H1 (cell line): ENCODE results near the gene TM9SF1. TPM values are rescaled to one million over a fixed set of nuclear protein-coding genes. Genes with fewer than 3 reads are reported as not detected.

Source experiments
- CTCF ChIA-PET: fragments of 300-600 bp; sonication (Branson Sonifier 250); formaldehyde crosslinking; loops from one replicate; lab custom pipeline; 2021; ENCODE audit not compliant: partially characterized antibody; lab: Charles Lee
- POLR2A ChIA-PET: fragments of 300-600 bp; sonication (Branson Sonifier 250); formaldehyde crosslinking; loops from one replicate; lab custom pipeline; 2021; ENCODE audit warnings: inconsistent platforms; ENCODE audit not compliant: partially characterized antibody; lab: Charles Lee
- DNase-seq, 2 experiments: peaks; one replicate each; pipeline versions ENCODE4 v3.0.0 to v3.0.0-alpha.2; 2010 to 2022; ENCODE audit warnings: low spot score in 2 of 2, low read depth in 1 of 2, mixed read lengths in 1 of 2
- FAIRE-seq: peaks from 2 replicates; lab custom pipeline; 2011; peaks lifted over from hg19 to GRCh38; lab: Jason Lieb, UNC
- H2AFZ ChIP-seq: 2 replicates; pipeline ENCODE4 v1.8.1; 2012; ENCODE audit warnings: low read length, inconsistent platforms
- H2AK5ac ChIP-seq: 2 replicates; pipeline ENCODE4 v1.6.1; 2013; ENCODE audit warnings: low read depth, low read length
- H2BK120ac ChIP-seq: replicated peaks from 2 replicates; pipeline ENCODE3; 2013; ENCODE audit warnings: low read depth, low read length, inconsistent platforms
- H2BK12ac ChIP-seq: 2 replicates; pipeline ENCODE4 v1.6.1; 2013; ENCODE audit warnings: low read depth, low read length
- H2BK15ac ChIP-seq: 2 replicates; pipeline ENCODE4 v1.6.1; 2013; ENCODE audit warnings: low read length
- H2BK20ac ChIP-seq: 2 replicates; pipeline ENCODE4 v1.6.1; 2013; ENCODE audit warnings: low read length
- H2BK5ac ChIP-seq: 2 replicates; pipeline ENCODE4 v1.6.1; 2013; ENCODE audit warnings: low read depth, low read length
- H3K14ac ChIP-seq: 2 replicates; pipeline ENCODE4 v1.6.1; 2013; ENCODE audit warnings: inconsistent platforms; ENCODE audit not compliant: insufficient read length
- H3K18ac ChIP-seq: 2 replicates; pipeline ENCODE4 v1.6.1; 2013; ENCODE audit warnings: low read length; ENCODE audit errors: extremely low read depth
- H3K23ac ChIP-seq: 2 replicates; pipeline ENCODE4 v1.6.1; 2013; ENCODE audit warnings: inconsistent platforms; ENCODE audit not compliant: insufficient read length
- H3K23me2 ChIP-seq: 2 replicates; pipeline ENCODE4 v1.6.1; 2013; ENCODE audit warnings: low read depth, low read length
- H3K27ac ChIP-seq: 2 replicates; pipeline ENCODE4 v1.6.1; 2011; ENCODE audit warnings: low read depth, low read length, inconsistent platforms
- H3K27me3 ChIP-seq, 4 experiments: replicated peaks in 1 of 4; 1 replicate in 1 of 4; 2 replicates in 3 of 4; pipeline versions ENCODE4 v1.6.1 to v1.8.1; 2011 to 2013; ENCODE audit warnings: low read length in 3 of 4, mild to moderate bottlenecking in 3 of 4, inconsistent platforms in 2 of 4, mixed read lengths in 2 of 4, moderate library complexity in 1 of 4; ENCODE audit not compliant: control insufficient read depth in 3 of 4, insufficient read depth in 3 of 4; ENCODE audit errors: extremely low read depth in 1 of 4
- H3K36me3 ChIP-seq, 4 experiments: 2 replicates each; pipeline versions ENCODE4 v1.6.1 to v1.8.1; 2011 to 2013; ENCODE audit warnings: mild to moderate bottlenecking in 4 of 4, low read length in 3 of 4, moderate library complexity in 2 of 4, control low read depth in 1 of 4, inconsistent platforms in 1 of 4; ENCODE audit not compliant: insufficient read depth in 4 of 4, control insufficient read depth in 2 of 4
- H3K4ac ChIP-seq: replicated peaks from 2 replicates; pipeline ENCODE3; 2013; ENCODE audit warnings: low read length, low read depth, mixed read lengths, inconsistent platforms; ENCODE audit not compliant: insufficient read length
- H3K4me1 ChIP-seq, 4 experiments: replicated peaks in 1 of 4; 1 replicate in 1 of 4; 2 replicates in 3 of 4; pipeline versions ENCODE4 v1.6.1 to v1.8.1; 2011 to 2013; ENCODE audit warnings: low read length in 3 of 4, inconsistent platforms in 2 of 4, mixed read lengths in 1 of 4; ENCODE audit not compliant: insufficient read depth in 4 of 4, control insufficient read depth in 3 of 4
- H3K4me2 ChIP-seq, 2 experiments: 2 replicates each; pipeline versions ENCODE4 v1.6.1 to v1.8.1; 2011 to 2013; ENCODE audit warnings: low read depth in 2 of 2, low read length in 2 of 2, control low read depth in 1 of 2, inconsistent platforms in 1 of 2, mild to moderate bottlenecking in 1 of 2; ENCODE audit not compliant: insufficient read depth in 1 of 2
- H3K4me3 ChIP-seq, 4 experiments: fragments of 200-600, 300-600 bp in 1 of 4; sonication (generic), shearing (Covaris generic), sonication (Bioruptor Twin) in 1 of 4; 2 replicates each; pipeline versions ENCODE4 v1.5.1 to v1.8.1; 2011 to 2016; ENCODE audit warnings: low read length in 4 of 4, low read depth in 3 of 4, control low read depth in 2 of 4, inconsistent platforms in 2 of 4, mild to moderate bottlenecking in 2 of 4, mixed read lengths in 1 of 4, moderate library complexity in 1 of 4; ENCODE audit not compliant: insufficient read depth in 2 of 4; ENCODE audit errors: extremely low read depth in 1 of 4
- H3K56ac ChIP-seq: replicated peaks from 2 replicates; pipeline ENCODE3; 2013; ENCODE audit warnings: low read depth, mild to moderate bottlenecking, mixed read lengths, low read length, inconsistent platforms; ENCODE audit not compliant: insufficient read length
- H3K79me1 ChIP-seq: 2 replicates; pipeline ENCODE4 v1.6.1; 2013; ENCODE audit warnings: low read depth, low read length, control low read depth
- H3K79me2 ChIP-seq, 2 experiments: 2 replicates each; pipeline versions ENCODE4 v1.6.1 to v1.8.1; 2012 to 2013; ENCODE audit warnings: low read length in 2 of 2, mild to moderate bottlenecking in 2 of 2, inconsistent platforms in 1 of 2; ENCODE audit not compliant: insufficient read depth in 2 of 2, control insufficient read depth in 1 of 2
- H3K9ac ChIP-seq, 4 experiments: replicated peaks in 1 of 4; 1 replicate in 1 of 4; 2 replicates in 3 of 4; pipeline versions ENCODE4 v1.6.1 to v1.8.1; 2011 to 2013; ENCODE audit warnings: low read depth in 3 of 4, low read length in 3 of 4, control low read depth in 2 of 4, mild to moderate bottlenecking in 2 of 4, moderate library complexity in 2 of 4, inconsistent platforms in 1 of 4; ENCODE audit errors: extremely low read depth in 1 of 4
- H3K9me3 ChIP-seq, 2 experiments: 2 replicates each; pipeline versions ENCODE4 v1.6.1 to v1.8.1; 2012 to 2013; ENCODE audit warnings: mild to moderate bottlenecking in 2 of 2, moderate library complexity in 2 of 2, control low read depth in 1 of 2, inconsistent platforms in 1 of 2, low read depth in 1 of 2, low read length in 1 of 2, mixed read lengths in 1 of 2; ENCODE audit not compliant: insufficient read depth in 2 of 2
- H4K20me1 ChIP-seq, 2 experiments: replicated peaks in 1 of 2; 2 replicates each; pipeline versions ENCODE3 to v1.8.1; 2011 to 2013; ENCODE audit warnings: inconsistent platforms in 2 of 2, low read length in 2 of 2, mild to moderate bottlenecking in 1 of 2; ENCODE audit not compliant: insufficient read depth in 2 of 2, control insufficient read depth in 1 of 2
- H4K5ac ChIP-seq: 2 replicates; pipeline ENCODE4 v1.6.1; 2013; ENCODE audit warnings: low read length, low read depth, mixed read lengths, inconsistent platforms; ENCODE audit not compliant: insufficient read length
- H4K8ac ChIP-seq: 2 replicates; pipeline ENCODE4 v1.8.0; 2013; ENCODE audit warnings: mild to moderate bottlenecking, moderate library complexity, low read length, inconsistent platforms; ENCODE audit not compliant: insufficient read depth; ENCODE audit errors: extremely low read depth
- H4K91ac ChIP-seq: replicated peaks from 2 replicates; pipeline ENCODE3; 2013; ENCODE audit warnings: low read length, mixed read lengths, inconsistent platforms; ENCODE audit not compliant: insufficient read length
- GABPA ChIP-seq: IDR thresholded peaks from 2 replicates; pipeline ENCODE4 v1.6.1; 2011; ENCODE audit warnings: mild to moderate bottlenecking, low read length, moderate library complexity, borderline replicate concordance; ENCODE audit not compliant: insufficient read depth
- TAF1 ChIP-seq: IDR thresholded peaks from 2 replicates; pipeline ENCODE4 v1.6.1; 2011; ENCODE audit warnings: mild to moderate bottlenecking, low read depth, low read length
- ZNF274 ChIP-seq: IDR thresholded peaks from 2 replicates; pipeline ENCODE4 v1.7.0; 2012; ENCODE audit warnings: low read length, borderline replicate concordance; ENCODE audit errors: extremely low read depth
- WGBS, 2 experiments: shearing (Covaris generic) in 1 of 2; methylation state at CpG; one replicate each; pipeline versions ENCODE4 v1.1.6 to v1.1.7; 2013 to 2015; ENCODE audit warnings: low lambda C conversion rate in 2 of 2, mixed read lengths in 2 of 2, inconsistent platforms in 1 of 2, low coverage in 1 of 2, missing lambda C conversion rate in 1 of 2; ENCODE audit not compliant: insufficient replicate concordance in 2 of 2, insufficient coverage in 1 of 2, insufficient read length in 1 of 2; ENCODE audit errors: extremely low coverage in 1 of 2, missing lambda C conversion rate in 1 of 2; 5-methylcytosine and 5-hydroxymethylcytosine counted together
- polyA plus RNA-seq, 7 experiments: library from polyadenylated mRNA; depleted of rRNA in 3 of 7; stranded (reverse) in 5 of 7; unstranded in 2 of 7; fragments of >200 nt in 5 of 7; fragments of 200-250 nt in 2 of 7; gene quantifications; 1 replicate in 5 of 7; 2 replicates in 1 of 7; 4 replicates in 1 of 7; pipeline versions ENCODE4 v1.2.1 to v1.2.3, GENCODE V29; 2011 to 2013; ENCODE audit warnings: missing spikeins in 2 of 7, mixed read lengths in 2 of 7
- total RNA-seq: library from RNA; stranded (reverse); fragmentation: NEBNext Ultra II Directional; extraction: Animal tissue kit (Norgen Biotek cat#: 25700); gene quantifications from 2 replicates; pipeline ENCODE4 v1.2.1, GENCODE V29; 2021

Gene TM9SF1
- total and polyA plus RNA-seq, 2 of the 8 experiments (the other 6 are each of a cell fraction or from before 2014, with no cell fraction given), result 22.2 to 29.2 TPM

- Histone ChIP-seq H3K9me3 (no peaks in the 10 kb centered on the region), H3K4ac (no peak overlapping the region), H3K23ac (no peak overlapping the region), H4K91ac (no peak overlapping the region), H3K4me3 (no peak overlapping the region), H4K8ac (no peak overlapping the region), H2BK120ac (no peak overlapping the region), H3K4me1 (peaks cover 0 to 8% (median 2%) of the 10 kb centered on the region in 4 experiments; a peak in 3 of 7 replicates), H3K23me2 (0 out of 2 replicates have a peak, but pooled peaks cover 2% of the 10 kb centered on the region), H2BK20ac (no peak overlapping the region), H3K79me1 (no peaks in the 10 kb centered on the region), H3K27me3 (no peaks in the 10 kb centered on the region), H3K18ac (no peak overlapping the region), H4K20me1 (peaks cover 0 to 9% of the 10 kb centered on the region in 2 experiments), H2BK5ac (no peak overlapping the region), H3K56ac (no peak overlapping the region), H2BK15ac (no peak overlapping the region), H3K27ac (no peak overlapping the region), H3K36me3 (peaks cover 0 to 18% (median 5%) of the 10 kb centered on the region in 4 experiments; a peak in 6 of 8 replicates), H2AFZ (no peak overlapping the region), H2BK12ac (no peak overlapping the region), H3K4me2 (no peak overlapping the region), H3K14ac (no peak overlapping the region), H3K79me2 (no peaks in the 10 kb centered on the region), H2AK5ac (no peak overlapping the region), H3K9ac (no peak overlapping the region), H4K5ac (no peak overlapping the region)
- WGBS, 2 experiments, result 96% methylated on average over 4 of the region's 5 CpGs; no CpG with 5 or more reads in 1 of the 2 experiments
- DNase-seq, result no peak
- CTCF ChIA-PET, result interaction anchor here (0.7 to 1.2 kb wide), 2 partner anchors 57 to 132 kb away, joined by 3 read pairs; no protein-coding TSS in a partner anchor
- no peak for FAIRE-seq
- POLR2A ChIA-PET, result interaction anchor here (0.7 to 7.6 kb wide), 5 partner anchors 15 to 23 kb away, joined by 3 to 93 read pairs (median 5); partner anchors contain the start of genes PSME2 and RNF31
- TF ChIP-seq TAF1, result no peak
- TF ChIP-seq GABPA, result no peak
- no peak for TF ChIP-seq ZNF274
Observed at GRCh38 chr14:24165785-24166184, 29.5 kb downstream of the TM9SF1 start.
